Measurements from ENCODE around the gene COX20.
"Not testable (repeated sequence)": the region's sequence is repeated elsewhere in the genome, so short reads cannot be mapped to it uniquely, and the experiment has no call there.

COX20 gene, protein sequence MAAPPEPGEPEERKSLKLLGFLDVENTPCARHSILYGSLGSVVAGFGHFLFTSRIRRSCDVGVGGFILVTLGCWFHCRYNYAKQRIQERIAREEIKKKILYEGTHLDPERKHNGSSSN

GRCh38 chr1:244835276-244836134, at the start of gene COX20:
Gene COX20 (plus strand): TSS chr1:244835658. CDS start chr1:244835715, 57 bp downstream.
- peak; percentile 94 to 96 for DNase-seq
- no peak for TF ChIP-seq GATA1 (IDR thresholded peaks at IDR 0.05; ENCODE audit: low read depth, low read length)
- peak; percentile 70 for TF ChIP-seq POLR2A (IDR thresholded peaks at IDR 0.05; ENCODE audit: low read length)

GRCh38 chr1:244788493-244789275, 46.8 kb upstream of the COX20 start:
- DNase-seq = no peak
- TF ChIP-seq GATA1 (IDR thresholded peaks at IDR 0.05; ENCODE audit: low read depth, low read length) = no peak
- TF ChIP-seq POLR2A (IDR thresholded peaks at IDR 0.05; ENCODE audit: low read length) = no peak

- DNase-seq = no peak
- no peak for TF ChIP-seq POLR2A (IDR thresholded peaks at IDR 0.05; ENCODE audit: low read length)
- TF ChIP-seq GATA1 (IDR thresholded peaks at IDR 0.05; ENCODE audit: low read depth, low read length) = no peak
Measured at GRCh38 chr1:244789276-244789580, 46.2 kb upstream of the COX20 start.

DNA sequence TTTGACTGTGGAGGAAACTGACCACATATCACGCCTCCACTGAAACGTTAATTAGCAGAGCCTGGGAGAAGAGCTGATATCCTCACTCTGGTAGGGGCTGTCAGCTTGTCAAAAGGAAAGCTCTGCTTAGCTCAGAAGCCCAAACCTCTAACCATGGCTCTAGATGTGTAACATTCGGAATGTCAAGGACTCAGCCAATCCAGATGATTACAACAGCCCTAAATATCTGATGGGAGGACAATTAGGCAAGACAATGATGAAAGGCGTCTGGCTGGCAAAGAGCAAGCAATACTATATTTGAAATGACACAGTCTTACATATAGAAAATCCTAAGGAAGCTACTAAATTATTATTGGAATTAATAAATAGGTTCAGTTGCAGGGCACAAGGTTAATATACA, 45.7 kb upstream of the COX20 start:
- no peak for TF ChIP-seq GATA1 (IDR thresholded peaks at IDR 0.05; ENCODE audit: low read depth, low read length)
- no peak for TF ChIP-seq POLR2A (IDR thresholded peaks at IDR 0.05; ENCODE audit: low read length)
- DNase-seq = no peak

GRCh38 chr1:244791061-244791460, 44.4 kb upstream of the COX20 start:
- no peak for DNase-seq
- TF ChIP-seq POLR2A (IDR thresholded peaks at IDR 0.05; ENCODE audit: low read length) = no peak
- no peak for TF ChIP-seq GATA1 (IDR thresholded peaks at IDR 0.05; ENCODE audit: low read depth, low read length)

GRCh38 chr1:244792188-244792850, 43.1 kb upstream of the COX20 start:
- DNase-seq = no peak
- no peak for TF ChIP-seq GATA1 (IDR thresholded peaks at IDR 0.05; ENCODE audit: low read depth, low read length)
- TF ChIP-seq POLR2A (IDR thresholded peaks at IDR 0.05; ENCODE audit: low read length) = no peak

GRCh38 chr1:244794071-244794470, 41.4 kb upstream of the COX20 start:
- TF ChIP-seq GATA1 (IDR thresholded peaks at IDR 0.05; ENCODE audit: low read depth, low read length) = no peak
- TF ChIP-seq POLR2A (IDR thresholded peaks at IDR 0.05; ENCODE audit: low read length) = no peak
- no peak for DNase-seq

GRCh38 chr1:244794516-244794915, 40.9 kb upstream of the COX20 start:
- DNase-seq = not testable (repeated sequence)

DNA sequence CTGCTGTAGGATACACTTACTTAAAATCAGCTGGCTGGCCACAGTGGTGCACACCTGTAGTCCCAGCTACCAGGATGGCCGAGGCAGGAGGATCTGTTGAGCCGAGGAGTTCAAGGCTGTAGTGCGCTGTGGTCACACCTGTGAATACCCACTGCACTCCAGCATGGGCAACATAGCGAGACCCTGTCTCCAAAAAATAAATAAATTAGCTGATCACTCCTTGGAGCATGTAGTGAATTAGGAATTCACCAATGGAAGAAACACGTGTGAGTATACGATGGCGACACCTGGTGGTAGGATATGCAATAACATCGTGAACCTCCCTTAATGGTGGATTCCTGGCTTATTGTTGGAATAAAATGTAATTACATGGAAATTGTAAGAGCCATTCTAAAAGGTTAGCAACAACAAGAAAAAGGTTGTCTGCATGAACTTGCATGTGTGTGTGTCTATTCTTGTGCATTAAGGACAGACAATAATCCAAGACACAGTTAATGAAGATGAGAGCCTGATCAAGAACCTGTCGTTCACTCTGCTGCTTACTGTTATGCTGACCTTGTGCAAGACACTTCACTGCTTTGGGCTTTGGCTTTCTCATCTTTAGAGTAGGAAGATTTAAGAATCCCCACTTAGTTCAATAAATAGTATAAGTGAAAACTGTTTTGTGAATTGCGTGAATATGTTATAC, 38.6 kb upstream of the COX20 start:
- DNase-seq = peak; percentile 56 to 81
- TF ChIP-seq GATA1 (IDR thresholded peaks at IDR 0.05; ENCODE audit: low read depth, low read length) = no peak
- TF ChIP-seq POLR2A (IDR thresholded peaks at IDR 0.05; ENCODE audit: low read length) = no peak

- no peak for DNase-seq
- TF ChIP-seq GATA1 (IDR thresholded peaks at IDR 0.05; ENCODE audit: low read depth, low read length) (no peak), POLR2A (IDR thresholded peaks at IDR 0.05; ENCODE audit: low read length) (no peak)
Measured at GRCh38 chr1:244800821-244801220, 34.6 kb upstream of the COX20 start.

- DNase-seq = peak; percentile 32 to 46
- no peak for TF ChIP-seq GATA1 (IDR thresholded peaks at IDR 0.05; ENCODE audit: low read depth, low read length)
Measured at GRCh38 chr1:244801246-244801645, 34.2 kb upstream of the COX20 start.

DNA sequence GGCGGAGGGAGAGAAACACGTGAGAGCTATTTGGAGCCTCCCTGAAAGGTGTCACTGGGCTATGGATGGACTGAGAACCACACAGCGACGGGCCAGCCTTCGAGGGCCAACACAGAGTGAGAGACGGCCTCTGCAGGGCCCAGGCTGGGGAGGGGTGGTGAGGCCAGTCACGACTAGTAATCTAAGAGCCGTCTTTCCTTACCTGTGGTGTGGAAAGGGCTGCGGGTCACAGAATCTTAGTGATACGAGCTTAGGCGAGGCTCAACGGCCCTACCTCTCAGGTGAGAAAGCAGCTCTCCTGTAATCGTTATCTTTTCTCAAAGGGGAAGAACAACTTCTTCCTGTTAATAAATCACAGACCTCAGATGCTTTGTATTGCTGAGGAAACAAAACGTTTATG, 33.4 kb upstream of the COX20 start:
- no peak for TF ChIP-seq GATA1 (IDR thresholded peaks at IDR 0.05; ENCODE audit: low read depth, low read length)
- TF ChIP-seq POLR2A (IDR thresholded peaks at IDR 0.05; ENCODE audit: low read length) = no peak
- DNase-seq = no peak

DNA sequence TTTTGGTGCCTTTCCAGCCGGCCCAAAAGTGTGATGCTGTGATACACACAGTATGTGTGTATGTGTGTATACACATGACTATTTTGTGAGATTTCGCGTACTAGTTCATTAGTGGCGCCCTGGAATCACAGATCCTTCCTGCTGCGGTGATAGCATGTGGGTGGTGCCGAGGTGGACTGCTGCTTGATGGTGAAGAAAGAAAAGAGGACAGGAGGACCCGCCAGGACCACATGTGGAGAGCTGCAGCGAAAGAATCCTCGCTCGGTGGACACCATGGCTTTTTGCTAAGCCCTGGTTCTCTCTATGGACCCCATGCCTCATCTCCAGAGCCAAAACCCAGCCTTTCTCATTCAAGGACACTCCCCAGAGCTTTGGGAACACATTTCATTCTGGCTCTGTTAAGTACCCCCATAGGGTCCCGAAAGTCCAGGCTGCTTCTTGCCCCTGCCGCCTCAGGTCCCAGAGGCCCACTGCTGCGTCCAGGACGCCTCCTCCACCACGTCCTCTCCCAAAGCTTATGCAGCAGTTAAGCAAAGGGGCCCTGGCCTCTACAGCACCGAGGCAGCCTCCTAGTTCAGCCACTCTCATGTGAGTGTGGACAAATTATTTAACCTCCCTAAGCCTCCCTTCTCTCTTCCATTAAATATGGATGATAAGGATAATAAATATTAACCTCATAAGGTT, 32.8 kb upstream of the COX20 start:
- no peak for TF ChIP-seq POLR2A (IDR thresholded peaks at IDR 0.05; ENCODE audit: low read length)
- DNase-seq = no peak
